Activated CD4-positive, CD25-positive, alpha-beta regulatory T cell treated with anti-CD3 and anti-CD28 coated beads, Interleukin-2, amount 50 U/mL, for 24 hours (primary cell): Measurements from ENCODE around the gene PEX5L.

Experiments used
- ATAC-seq, 2 donors: fragments of 150-1000 bp; cut with Tn5 transposase; one replicate each; pipeline ENCODE4 v1.10.0; 2021; ENCODE audit warnings: mild to moderate bottlenecking in 1 of 2, moderate library complexity in 1 of 2

PEX5L gene

GRCh38 chr3:179768080-179768479, 268.7 kb downstream of the PEX5L start:
- ATAC-seq = no peak

- ATAC-seq = no peak
Measured at GRCh38 chr3:179766416-179767133, 270.2 kb downstream of the PEX5L start.

GRCh38 chr3:179765396-179765795, 271.3 kb downstream of the PEX5L start:
- no peak for ATAC-seq

- no peak for ATAC-seq
Measured at GRCh38 chr3:179760944-179761343, 275.8 kb downstream of the PEX5L start.

DNA sequence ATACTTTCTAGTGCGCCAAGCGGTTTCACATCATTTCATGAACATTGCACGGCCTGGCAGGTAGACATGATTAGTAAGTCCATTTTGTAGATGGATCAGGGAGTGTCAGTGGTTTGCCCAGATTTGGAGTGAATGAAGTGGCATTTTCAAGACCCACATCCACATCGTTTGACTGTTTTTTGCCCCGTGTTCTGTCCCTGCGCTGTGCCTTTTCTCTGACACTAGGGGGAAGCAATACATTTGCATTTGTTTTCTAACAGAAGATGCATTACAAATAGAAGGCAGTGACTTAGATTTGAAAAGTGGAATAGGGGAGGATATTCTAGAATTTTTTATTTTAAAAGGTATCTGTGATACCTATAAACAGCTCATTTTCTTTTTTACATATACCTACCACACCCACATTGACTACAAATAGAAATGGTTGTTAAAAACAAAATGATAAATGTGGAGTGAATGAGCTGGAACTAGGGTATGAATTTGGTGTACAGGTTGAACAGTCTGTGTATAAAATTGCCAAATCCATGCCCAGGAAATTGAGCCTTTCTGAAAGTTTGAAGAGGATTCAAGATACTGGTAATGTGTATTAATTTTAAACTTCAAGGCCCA, 285.9 kb downstream of the PEX5L start:
- ATAC-seq = no peak

GRCh38 chr3:179745716-179746115, 291.0 kb downstream of the PEX5L start:
- no peak for ATAC-seq

DNA sequence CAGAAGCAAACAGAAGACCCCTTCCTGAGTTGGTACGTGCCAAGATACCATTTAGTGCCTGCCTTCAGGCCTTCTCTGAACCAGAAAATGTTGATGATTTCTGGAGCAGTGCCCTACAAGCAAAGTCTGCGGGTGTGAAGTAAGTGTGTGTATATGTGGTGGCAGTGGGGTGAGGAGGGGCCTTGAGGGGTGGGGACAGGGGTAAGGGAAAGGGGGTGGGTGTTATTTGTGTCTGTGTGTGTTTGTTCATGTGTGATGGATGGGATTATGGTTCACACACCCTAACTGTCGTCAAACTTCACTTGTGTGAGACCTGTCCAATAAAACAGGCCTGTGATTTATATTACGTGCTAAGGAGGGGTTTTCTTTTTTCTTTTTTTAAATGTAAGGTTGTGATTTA, 291.7 kb downstream of the PEX5L start:
- ATAC-seq = no peak
